Vagina (tissue), 2 donors: ENCODE data around the gene ELOVL5.

Experiments
- POLR2A ChIP-seq, 2 donors: fragments of 450-650 bp; IDR thresholded peaks; one replicate each; pipeline ENCODE4 v1.6.1; 2017; ENCODE audit warnings: antibody characterized with exemption in 2 of 2, mild to moderate bottlenecking in 2 of 2, moderate library complexity in 2 of 2
- POLR2AphosphoS5 ChIP-seq, 2 donors: sonication (generic); formaldehyde crosslinking; IDR thresholded peaks; one replicate each; pipeline ENCODE4 v1.9.0; 2017; ENCODE audit warnings: antibody characterized with exemption in 2 of 2, mild to moderate bottlenecking in 2 of 2, low read depth in 1 of 2; ENCODE audit not compliant: insufficient read depth in 1 of 2

GRCh38 chr6:53273370-53273769 lies 75.4 kb downstream of the ELOVL5 start:
- TF ChIP-seq POLR2AphosphoS5 (IDR thresholded peaks at IDR 0.05; ENCODE audit: insufficient read depth in 1 of 2, low read depth in 1 of 2) (no peak), POLR2A (IDR thresholded peaks at IDR 0.05) (no peak)
